PC-9 (cell line): ENCODE measurements around the gene FIBCD1. TPM values are rescaled to one million over a fixed set of nuclear protein-coding genes. Genes with fewer than 3 reads are reported as not detected.

Experiments
- BruUV-seq: library from RNA; stranded (reverse); fragments of 400-500 nt; replicated peaks from 2 replicates; lab custom pipeline; 2021; lab: Mats Ljungman, UMichigan
- CTCF ChIA-PET: fragments of 300-600 bp; sonication (Branson Sonifier 250); formaldehyde crosslinking; loops from one replicate; lab custom pipeline; 2022; ENCODE audit warnings: antibody characterized with exemption; lab: Charles Lee
- POLR2A ChIA-PET: fragments of 300-600 bp; sonication (Branson Sonifier 250); formaldehyde crosslinking; loops from one replicate; lab custom pipeline; 2022; ENCODE audit warnings: antibody characterized with exemption; ENCODE audit not compliant: unreplicated experiment; lab: Charles Lee
- DNase-seq, 2 experiments: peaks; one replicate each; pipeline versions ENCODE4 v3.0.0 to v3.0.0-alpha.2; 2015 to 2022; ENCODE audit warnings: mixed read lengths in 1 of 2
- H2AFZ ChIP-seq: fragments of 200-600 bp; sonication (generic); 2 replicates; pipeline ENCODE4 v1.8.1; 2017; ENCODE audit warnings: antibody characterized with exemption
- H3F3A ChIP-seq: fragments of 200-600 bp; sonication (generic); 2 replicates; pipeline ENCODE4 v1.8.1; 2017; ENCODE audit warnings: antibody characterized with exemption, mild to moderate bottlenecking, low read depth; ENCODE audit not compliant: insufficient read depth
- H3K27ac ChIP-seq: fragments of 200-600 bp; sonication (generic); 2 replicates; pipeline ENCODE4 v1.6.1; 2016; ENCODE audit warnings: mixed run types
- H3K27me3 ChIP-seq: fragments of 200-600 bp; sonication (generic); 2 replicates; pipeline ENCODE4 v1.6.1; 2016; ENCODE audit warnings: low read depth, mixed run types; ENCODE audit not compliant: insufficient read depth
- H3K36me3 ChIP-seq: fragments of 200-600 bp; sonication (generic); 2 replicates; pipeline ENCODE4 v1.6.1; 2016; ENCODE audit warnings: low read depth, mixed run types
- H3K4me1 ChIP-seq: fragments of 200-600 bp; sonication (generic); replicated peaks from 2 replicates; pipeline ENCODE4 v1.6.1; 2016; ENCODE audit warnings: mixed run types; ENCODE audit not compliant: insufficient read depth
- H3K4me2 ChIP-seq: fragments of 200-600 bp; sonication (generic); 2 replicates; pipeline ENCODE4 v1.6.1; 2017; ENCODE audit warnings: mixed run types
- H3K4me3 ChIP-seq: fragments of 200-600 bp; sonication (generic); 2 replicates; pipeline ENCODE4 v1.6.1; 2016; ENCODE audit warnings: mixed run types
- H3K79me2 ChIP-seq: fragments of 200-600 bp; sonication (generic); 2 replicates; pipeline ENCODE4 v1.6.1; 2017; ENCODE audit warnings: low read depth, mixed run types
- H3K9me2 ChIP-seq: fragments of 200-600 bp; sonication (generic); 2 replicates; pipeline ENCODE4 v1.8.1; 2017; ENCODE audit warnings: mild to moderate bottlenecking; ENCODE audit not compliant: insufficient read depth
- H3K9me3 ChIP-seq: fragments of 200-600 bp; sonication (generic); 2 replicates; pipeline ENCODE4 v1.8.1; 2016; ENCODE audit warnings: low read depth; ENCODE audit not compliant: insufficient read depth
- H4K20me1 ChIP-seq: fragments of 200-600 bp; sonication (generic); 2 replicates; pipeline ENCODE4 v1.8.1; 2017; ENCODE audit not compliant: insufficient read depth
- CTCF ChIP-seq: fragments of 200-600 bp; sonication (generic); conservative IDR thresholded peaks from 2 replicates; pipeline ENCODE4 v1.6.1; 2017; ENCODE audit warnings: mixed run types, antibody characterized with exemption, mild to moderate bottlenecking, moderate library complexity
- EZH2 ChIP-seq: fragments of 200-600 bp; sonication (generic); IDR thresholded peaks from 2 replicates; pipeline ENCODE4 v1.8.0; 2017; ENCODE audit warnings: antibody characterized with exemption, low read depth
- intact Hi-C: fragments of 100-400 bp; cut with micrococcal nuclease; formaldehyde crosslinking; loops from one replicate; pipeline ENCODE4 v1.10.0; 2022; ENCODE audit not compliant: unreplicated experiment
- total RNA-seq: library from RNA; stranded (reverse); gene quantifications from 2 replicates; pipeline ENCODE4 v1.2.3, GENCODE V29; 2021

FIBCD1 gene
- total RNA-seq, 1 experiment from 2014 or later: 2.7 TPM

- Histone ChIP-seq H3K79me2 (no peaks in the 10 kb centered on the region), H3K27me3 (peaks cover 20% of the 10 kb centered on the region), H3K9me3 (no peaks in the 10 kb centered on the region), H3K4me1 (0 out of 2 replicates have a peak, but pooled peaks cover 4% of the 10 kb centered on the region), H4K20me1 (no peaks in the 10 kb centered on the region), H3K4me3 (no peak overlapping the region), H3F3A (peaks cover 4% of the 10 kb centered on the region; the same call in 1 of the 2 replicates), H3K9me2 (no peaks in the 10 kb centered on the region), H3K36me3 (no peaks in the 10 kb centered on the region), H3K27ac (no peak overlapping the region), H3K4me2 (no peak overlapping the region), H2AFZ (no peak overlapping the region)
- no TSS peak for BruUV-seq
- no peak for DNase-seq
- ChIA-PET POLR2A (interaction anchor here (0.7 kb wide), 1 partner anchor 21 kb away, joined by 6 read pairs; the partner anchor contains the start of gene QRFP), CTCF (no interaction called here)
- intact Hi-C loops: no loop called here
- TF ChIP-seq EZH2 (no peak), CTCF (no peak)
Measured at GRCh38 chr9:130917168-130917960, 21.7 kb downstream of the FIBCD1 start.

GRCh38 chr9:130915096-130915447, 24.0 kb downstream of the FIBCD1 start:
- no peaks in the 10 kb centered on the region for H4K20me1 ChIP-seq
- H3K4me1 ChIP-seq: 0 out of 2 replicates have a peak, but pooled peaks cover 4% of the 10 kb centered on the region
- ChIA-PET CTCF (no interaction called here), POLR2A (no interaction called here)
- intact Hi-C loops: no loop called here
- no peak overlapping the region for H3K4me2 ChIP-seq
- H3K27me3 ChIP-seq: peaks cover 13% of the 10 kb centered on the region
- H3K9me3 ChIP-seq: no peaks in the 10 kb centered on the region
- no peaks in the 10 kb centered on the region for H3K36me3 ChIP-seq
- H2AFZ ChIP-seq: no peak overlapping the region
- no peaks in the 10 kb centered on the region for H3K9me2 ChIP-seq
- no peaks in the 10 kb centered on the region for H3F3A ChIP-seq
- no peak for TF ChIP-seq EZH2
- no peak for TF ChIP-seq CTCF
- no peaks in the 10 kb centered on the region for H3K79me2 ChIP-seq
- no TSS peak for BruUV-seq
- no peak for DNase-seq
- H3K4me3 ChIP-seq: no peak overlapping the region
- H3K27ac ChIP-seq: no peak overlapping the region

- intact Hi-C loops: no loop called here
- no peaks in the 10 kb centered on the region for H3F3A ChIP-seq
- no peak overlapping the region for H3K4me3 ChIP-seq
- H2AFZ ChIP-seq: no peak overlapping the region
- DNase-seq: no peak
- TF ChIP-seq CTCF (no peak), EZH2 (no peak)
- no peaks in the 10 kb centered on the region for H3K36me3 ChIP-seq
- H3K9me2 ChIP-seq: no peaks in the 10 kb centered on the region
- no peak overlapping the region for H3K27ac ChIP-seq
- H3K27me3 ChIP-seq: peaks cover 13% of the 10 kb centered on the region
- no peaks in the 10 kb centered on the region for H3K79me2 ChIP-seq
- H4K20me1 ChIP-seq: no peaks in the 10 kb centered on the region
- no peaks in the 10 kb centered on the region for H3K9me3 ChIP-seq
- POLR2A ChIA-PET: no interaction called here
- H3K4me2 ChIP-seq: no peak overlapping the region
- no TSS peak for BruUV-seq
- 0 out of 2 replicates have a peak, but pooled peaks cover 4% of the 10 kb centered on the region for H3K4me1 ChIP-seq
- CTCF ChIA-PET: no interaction called here
Measured at GRCh38 chr9:130914417-130915095, 24.5 kb downstream of the FIBCD1 start.
